Liver (tissue), 3 donors: ENCODE measurements around the gene GUK1.

Experiments used
- CTCF ChIP-seq: fragments of 150-350 bp; IDR thresholded peaks from 2 replicates; pipeline ENCODE4 v1.5.1; 2017; ENCODE audit warnings: improper control_type of control experiment, low read depth, low read length; ENCODE audit not compliant: missing input control
- TAF1 ChIP-seq: conservative IDR thresholded peaks from 2 replicates; pipeline ENCODE4 v1.6.1; 2016; ENCODE audit warnings: antibody characterized with exemption, mild to moderate bottlenecking
- donor health status: healthy.
- donor health status: healthy.

- no peak for TF ChIP-seq TAF1
- no peak for TF ChIP-seq CTCF
These were observed 14.9 kb upstream of the GUK1 start for GRCh38 chr1:228125185-228125584.
